DND-41 (cell line): ENCODE data around the gene EMILIN1.

Experiments used
- ATAC-seq: fragments of 200-7000 bp; cut with Tn5 transposase; 3 replicates; pipeline ENCODE4 v1.9.1; 2021; ENCODE audit warnings: low read depth; ENCODE audit not compliant: insufficient read depth
- DNase-seq: peaks from one replicate; pipeline ENCODE4 v3.0.0-alpha.2; 2020
- H2AFZ ChIP-seq: 2 replicates; pipeline ENCODE4 v1.6.0; 2012; ENCODE audit warnings: low read depth, low read length
- H3K27ac ChIP-seq: 2 replicates; pipeline ENCODE4 v1.5.1; 2012; ENCODE audit warnings: low read length, inconsistent platforms
- H3K27me3 ChIP-seq: fragments of 200-600 bp; sonication (generic); 2 replicates; pipeline ENCODE4 v1.6.0; 2012; ENCODE audit warnings: low read length, mild to moderate bottlenecking, inconsistent platforms; ENCODE audit not compliant: insufficient read depth, poor library complexity
- H3K36me3 ChIP-seq: 2 replicates; pipeline ENCODE4 v1.5.1; 2012; ENCODE audit warnings: low read length, inconsistent platforms; ENCODE audit not compliant: insufficient read depth
- H3K4me1 ChIP-seq: 2 replicates; pipeline ENCODE4 v1.5.1; 2012; ENCODE audit warnings: mild to moderate bottlenecking, low read length; ENCODE audit not compliant: insufficient read depth
- H3K4me2 ChIP-seq: 2 replicates; pipeline ENCODE4 v1.6.0; 2012; ENCODE audit warnings: mild to moderate bottlenecking, moderate library complexity, low read length, inconsistent platforms; ENCODE audit not compliant: insufficient read depth
- H3K4me3 ChIP-seq, 2 experiments: fragments of 200-600 bp in 1 of 2; shearing (Covaris generic) in 1 of 2; 2 replicates each; pipeline ENCODE4 v1.5.1; 2012 to 2016; ENCODE audit warnings: inconsistent platforms in 2 of 2, low read length in 2 of 2, mild to moderate bottlenecking in 2 of 2, low read depth in 1 of 2, moderate library complexity in 1 of 2
- H3K79me2 ChIP-seq: 2 replicates; pipeline ENCODE4 v1.6.0; 2012; ENCODE audit warnings: low read length, inconsistent platforms; ENCODE audit not compliant: insufficient read depth
- H3K9ac ChIP-seq: 2 replicates; pipeline ENCODE4 v1.6.0; 2012; ENCODE audit warnings: low read depth, mild to moderate bottlenecking, inconsistent platforms, low read length, moderate library complexity
- H3K9me3 ChIP-seq: 2 replicates; pipeline ENCODE4 v1.5.1; 2012; ENCODE audit warnings: low read length, moderate library complexity, mild to moderate bottlenecking, inconsistent platforms; ENCODE audit not compliant: insufficient read depth, severe bottlenecking
- H4K20me1 ChIP-seq: 2 replicates; pipeline ENCODE4 v1.6.0; 2012; ENCODE audit warnings: low read length; ENCODE audit not compliant: insufficient read depth
- CTCF ChIP-seq: IDR thresholded peaks from 2 replicates; pipeline ENCODE4 v1.5.1; 2012; ENCODE audit warnings: borderline replicate concordance, low read length, moderate library complexity, mild to moderate bottlenecking; ENCODE audit not compliant: poor library complexity, severe bottlenecking; ENCODE audit errors: extremely low read depth
- EZH2 ChIP-seq: IDR thresholded peaks from 3 replicates; pipeline ENCODE4 v1.6.1; 2012; ENCODE audit warnings: borderline replicate concordance, low read depth, mild to moderate bottlenecking, moderate library complexity, low read length, inconsistent platforms; ENCODE audit not compliant: severe bottlenecking

Gene EMILIN1

DNA sequence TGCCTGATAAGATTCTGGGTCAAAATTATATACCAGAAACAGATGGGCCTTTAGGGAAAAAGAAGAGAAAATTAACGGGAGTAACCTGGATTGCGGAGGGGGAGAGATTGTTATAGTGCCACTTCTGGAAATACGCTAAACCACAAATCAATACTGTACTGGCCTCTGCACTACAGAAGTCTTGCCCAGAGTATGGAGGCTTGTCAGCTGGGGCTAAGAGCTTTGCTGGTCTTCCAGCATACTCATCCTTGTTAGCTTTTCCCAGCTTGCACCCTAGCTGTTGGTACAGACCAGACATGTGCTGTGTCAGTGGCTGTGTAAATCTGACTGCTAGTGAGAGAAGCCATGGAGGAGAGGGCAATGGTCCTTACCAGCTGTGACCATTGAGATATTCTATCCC, 18.1 kb upstream of the EMILIN1 start:
- Histone ChIP-seq H3K27me3 (no peaks in the 10 kb centered on the region), H3K27ac (no peak overlapping the region), H3K4me3 (no peak overlapping the region), H3K4me1 (no peaks in the 10 kb centered on the region), H3K36me3 (peaks cover 60% of the 10 kb centered on the region), H3K79me2 (no peaks in the 10 kb centered on the region), H4K20me1 (0 out of 2 replicates have a peak, but pooled peaks cover 3% of the 10 kb centered on the region), H2AFZ (no peak overlapping the region), H3K9me3 (no peaks in the 10 kb centered on the region), H3K9ac (no peak overlapping the region), H3K4me2 (no peak overlapping the region)
- DNase-seq, result no peak
- ATAC-seq, result 0 out of 3 replicates have a peak, but pooled peaks have one; percentile 10
- TF ChIP-seq EZH2 (no peak), CTCF (no peak)

- Histone ChIP-seq H3K4me2 (no peak overlapping the region), H3K4me1 (peaks cover 8% of the 10 kb centered on the region), H3K4me3 (no peak overlapping the region), H3K9me3 (no peaks in the 10 kb centered on the region), H3K27me3 (no peaks in the 10 kb centered on the region), H3K9ac (no peak overlapping the region), H3K79me2 (peaks cover 15% of the 10 kb centered on the region), H2AFZ (no peak overlapping the region), H3K36me3 (peaks cover 52% of the 10 kb centered on the region), H4K20me1 (0 out of 2 replicates have a peak, but pooled peaks cover 11% of the 10 kb centered on the region), H3K27ac (no peak overlapping the region)
- TF ChIP-seq EZH2 (no peak), CTCF (no peak)
- DNase-seq, result no peak
- no peak for ATAC-seq
Measured at GRCh38 chr2:27065128-27065527, 13.3 kb upstream of the EMILIN1 start.

GRCh38 chr2:27067385-27067784, 11.0 kb upstream of the EMILIN1 start:
- Histone ChIP-seq H3K9me3 (no peaks in the 10 kb centered on the region), H2AFZ (no peak overlapping the region), H3K4me2 (no peak overlapping the region), H3K27me3 (no peaks in the 10 kb centered on the region), H3K79me2 (peaks cover 28% of the 10 kb centered on the region), H3K4me3 (no peak overlapping the region), H3K4me1 (peaks cover 24% of the 10 kb centered on the region), H4K20me1 (peaks cover 20% of the 10 kb centered on the region; the same call in 1 of the 2 replicates), H3K36me3 (peaks cover 51% of the 10 kb centered on the region), H3K9ac (no peak overlapping the region), H3K27ac (no peak overlapping the region)
- TF ChIP-seq CTCF (no peak), EZH2 (no peak)
- ATAC-seq (no peak), DNase-seq (no peak)
